ENCODE results near the gene MRNIP.
"Not testable (repeated sequence)": the region's sequence is repeated elsewhere in the genome, so short reads cannot be mapped to it uniquely, and the experiment has no call there.

MRNIP gene

DNA sequence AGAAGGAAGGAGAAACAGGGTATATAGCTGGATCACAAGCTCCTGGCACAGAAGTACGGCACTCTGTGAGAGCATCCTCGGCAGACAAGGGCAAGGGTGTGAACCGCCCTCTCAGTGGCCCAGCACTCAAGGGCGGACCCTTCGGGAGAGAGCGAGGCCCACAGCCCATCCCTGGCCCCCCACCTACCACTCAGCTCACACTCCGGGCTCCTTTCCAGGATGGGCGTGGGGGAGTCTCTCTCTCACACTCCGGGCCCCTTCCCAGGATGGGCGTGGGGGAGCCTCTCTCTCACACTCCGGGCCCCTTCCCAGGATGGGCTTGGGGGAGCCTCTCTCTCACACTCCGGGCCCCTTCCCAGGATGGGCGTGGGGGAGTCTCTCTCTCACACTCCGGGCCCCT is 12.9 kb upstream of the MRNIP start:
- DNase-seq (ENCODE audit: low read depth): not testable (repeated sequence)

DNA sequence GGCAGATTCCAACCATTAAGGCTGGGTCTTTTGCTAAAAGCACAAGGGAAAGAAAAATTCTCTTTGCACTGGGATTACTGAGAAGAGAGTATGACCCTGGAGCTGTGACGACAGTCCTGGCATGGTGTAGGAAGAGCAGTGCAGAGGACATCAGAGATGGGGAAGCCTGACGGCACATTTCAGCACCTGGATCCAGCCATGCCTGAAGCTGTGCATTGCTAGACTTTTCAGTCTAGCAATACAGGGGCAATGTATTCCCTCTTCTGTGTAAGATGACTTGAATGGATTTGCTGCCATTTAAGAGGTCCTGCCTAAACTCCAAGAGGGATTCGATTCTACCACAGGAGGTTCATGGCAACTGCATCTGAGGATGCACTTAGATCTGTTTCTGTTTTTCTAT is 12.3 kb upstream of the MRNIP start:
- no peak for DNase-seq (ENCODE audit: low read depth)

DNA sequence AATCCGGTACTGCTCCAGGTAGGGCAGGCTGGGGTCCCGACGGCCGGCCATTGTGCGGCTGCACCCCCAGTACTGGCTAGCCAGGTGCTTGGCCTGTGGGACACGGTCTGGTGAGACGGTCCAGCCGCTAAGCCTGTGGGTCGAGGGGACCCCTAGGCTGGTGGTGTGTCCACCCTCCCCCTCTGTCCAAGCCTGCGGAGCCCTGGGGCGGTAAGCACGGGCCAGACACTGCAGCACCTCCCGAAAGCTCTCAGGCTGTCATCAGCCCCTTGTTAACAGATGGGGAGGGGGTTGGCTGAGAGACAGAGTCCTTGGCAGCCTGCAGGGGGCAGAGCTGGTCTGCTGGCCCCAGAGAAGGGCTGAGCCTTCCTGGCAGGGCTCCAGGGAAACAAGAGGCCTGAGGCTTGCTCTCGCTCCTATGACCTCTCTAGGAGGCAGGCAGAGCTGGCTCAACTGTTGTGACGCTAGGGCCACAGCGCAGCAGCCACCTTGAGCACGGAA is 11.8 kb upstream of the MRNIP start:
- no peak for DNase-seq (ENCODE audit: low read depth)

DNA sequence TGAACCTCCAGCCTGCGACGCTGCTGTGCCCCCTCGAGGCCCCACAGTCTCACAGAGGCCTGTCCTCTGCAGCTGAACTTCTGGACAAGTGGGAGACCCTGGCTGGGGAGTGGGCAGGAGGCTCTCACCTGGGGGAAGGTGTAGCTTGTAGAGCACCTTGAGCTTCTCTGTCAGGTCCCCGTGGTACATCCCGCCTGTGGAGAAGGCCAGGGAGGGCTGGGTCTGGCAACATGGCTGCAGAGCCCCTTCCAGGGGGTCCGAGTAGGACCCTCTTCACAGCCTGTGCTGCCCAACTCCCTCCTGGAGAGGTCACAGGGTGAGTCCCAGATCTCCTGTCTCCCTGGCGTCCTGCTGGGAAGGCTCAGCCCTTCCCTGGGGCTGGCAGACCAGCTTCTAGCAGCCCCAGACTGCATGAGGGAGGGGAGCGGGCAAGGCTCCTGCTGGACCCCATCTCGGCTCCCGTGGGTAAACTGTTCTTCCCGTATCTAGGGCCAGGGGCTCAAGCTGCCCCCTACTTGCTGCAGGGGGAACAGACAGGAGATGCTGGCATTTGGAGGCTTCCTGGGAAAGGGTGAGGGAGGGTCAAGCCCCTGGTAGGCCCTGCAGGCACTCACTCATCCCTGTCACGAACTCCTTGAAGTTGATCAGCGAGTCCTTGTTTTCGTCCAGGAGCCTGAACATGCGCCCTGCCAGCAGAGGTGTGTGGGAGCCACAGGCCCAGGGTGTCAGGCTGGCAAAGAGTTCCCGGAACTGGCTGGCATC is 11.2 kb upstream of the MRNIP start:
- no peak for DNase-seq (ENCODE audit: low read depth)

DNA sequence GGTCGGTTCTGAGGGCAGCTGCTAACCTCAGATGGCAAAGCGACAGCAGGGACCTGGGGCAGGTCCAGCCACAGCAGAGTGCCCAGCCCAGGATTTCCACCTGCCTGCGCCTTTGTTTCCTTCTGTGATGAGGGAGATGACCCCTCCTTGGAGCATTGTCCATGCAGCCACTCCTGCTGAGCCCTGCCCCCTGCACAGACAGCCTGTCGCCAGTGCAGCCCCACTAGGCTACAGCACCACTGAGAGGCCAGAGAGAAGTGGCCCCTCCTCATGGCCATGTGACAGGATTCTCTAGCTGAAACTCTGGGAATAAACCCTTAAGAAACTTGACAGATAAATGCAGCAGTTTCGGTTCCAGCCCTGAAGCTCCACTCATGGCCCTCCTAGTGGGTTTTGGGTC is 10.5 kb upstream of the MRNIP start:
- no peak for DNase-seq (ENCODE audit: low read depth)

DNA sequence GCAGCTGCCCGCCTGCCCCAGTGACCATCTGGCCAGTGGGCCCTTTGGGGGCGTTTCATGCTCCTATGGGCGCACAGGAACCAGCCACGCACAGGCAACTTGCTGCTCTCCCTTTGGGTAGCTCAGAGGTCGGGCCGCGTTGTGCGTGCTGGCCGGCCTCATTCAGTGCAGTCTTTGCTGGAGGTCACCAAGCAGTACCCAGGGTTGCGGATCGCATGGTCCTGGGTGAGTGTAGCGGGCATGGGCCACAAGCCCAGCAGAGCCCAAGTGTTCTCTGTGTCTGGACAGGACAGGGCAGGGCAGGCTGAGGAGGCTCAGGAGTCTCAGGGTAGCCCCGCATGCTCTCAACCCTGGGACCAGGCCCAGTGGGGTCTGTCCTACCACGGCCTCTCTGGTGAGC is 9.9 kb upstream of the MRNIP start:
- DNase-seq (ENCODE audit: low read depth): no peak

DNA sequence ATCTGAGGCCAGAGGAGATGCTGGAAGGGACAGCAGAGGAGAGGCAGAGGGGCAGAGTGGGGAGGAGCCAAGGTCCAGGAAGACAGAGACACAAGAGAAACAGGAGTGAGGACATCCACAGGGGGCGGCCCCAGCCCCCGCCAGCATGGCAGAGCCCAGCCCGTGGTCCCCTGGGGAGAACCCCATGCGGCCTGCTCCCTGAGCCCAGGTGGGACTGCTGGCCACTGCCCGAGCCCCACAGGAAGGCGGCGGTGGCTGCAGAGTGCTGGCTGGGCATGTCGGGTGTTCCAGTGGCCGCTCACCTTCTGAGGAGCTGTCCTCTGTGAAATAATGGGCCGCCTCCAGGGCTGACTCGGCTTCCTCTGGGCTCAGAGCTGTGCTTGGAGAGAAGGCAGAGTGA is 8.9 kb upstream of the MRNIP start:
- no peak for DNase-seq (ENCODE audit: low read depth)

DNA sequence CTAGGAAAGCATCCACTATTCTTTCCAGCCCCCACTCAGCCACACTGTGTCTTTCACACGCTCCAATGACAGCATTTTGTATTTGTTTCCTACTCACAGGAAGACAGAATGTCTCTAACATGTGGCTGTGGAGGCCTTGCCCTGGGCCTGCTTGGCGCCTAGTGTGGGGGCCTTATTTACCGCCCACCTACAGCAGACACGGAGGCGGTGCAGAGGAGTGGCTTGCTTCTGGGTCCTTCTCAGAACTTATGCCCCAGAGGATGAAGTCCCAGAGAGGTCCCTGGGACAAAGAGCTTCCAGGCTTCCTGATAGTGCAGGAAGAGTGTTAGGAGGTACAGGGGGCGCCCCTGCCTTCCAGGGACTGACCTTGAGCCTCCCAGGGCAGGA is 8.5 kb upstream of the MRNIP start:
- DNase-seq (ENCODE audit: low read depth): no peak

DNA sequence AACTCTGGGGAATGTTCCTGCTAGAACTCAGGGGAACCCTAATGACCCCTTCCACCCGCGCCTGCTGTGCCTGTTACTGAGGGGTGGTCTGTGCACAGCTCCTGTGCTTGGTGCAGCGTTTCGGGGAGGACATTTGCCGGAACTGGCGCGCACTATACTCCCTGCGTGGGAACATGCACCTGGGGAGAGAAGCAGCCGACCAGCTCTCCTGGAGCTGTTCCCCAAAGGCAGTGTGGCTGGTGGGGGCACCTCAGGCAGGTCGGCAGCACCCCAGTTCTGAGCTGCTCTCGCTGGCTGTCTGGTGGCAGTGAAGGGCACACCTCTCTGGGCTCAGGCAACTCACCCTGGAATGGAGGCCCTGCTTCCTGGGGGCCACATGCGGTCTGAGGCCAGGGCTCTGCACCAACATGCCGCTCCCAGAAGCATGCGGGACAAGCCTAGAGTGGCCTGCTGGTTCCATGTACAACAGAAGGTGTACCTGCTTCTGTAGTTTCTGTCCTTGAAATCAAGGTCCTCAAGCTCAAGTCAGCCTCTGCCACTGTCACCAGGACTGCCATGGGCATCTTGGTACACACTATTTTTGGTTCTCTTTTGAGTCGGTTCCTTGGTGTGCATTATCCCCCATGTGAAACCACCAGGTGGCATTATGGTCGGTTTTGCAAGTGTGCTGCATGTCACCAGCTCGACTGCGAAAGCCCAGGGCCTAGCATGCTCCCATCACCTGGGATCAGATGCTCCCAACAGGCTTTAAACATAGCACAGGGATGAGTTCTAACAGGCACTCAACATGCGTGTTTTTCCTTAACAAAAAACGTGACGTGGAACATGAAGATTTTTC is 7.8 kb upstream of the MRNIP start:
- DNase-seq (ENCODE audit: low read depth): no peak

DNA sequence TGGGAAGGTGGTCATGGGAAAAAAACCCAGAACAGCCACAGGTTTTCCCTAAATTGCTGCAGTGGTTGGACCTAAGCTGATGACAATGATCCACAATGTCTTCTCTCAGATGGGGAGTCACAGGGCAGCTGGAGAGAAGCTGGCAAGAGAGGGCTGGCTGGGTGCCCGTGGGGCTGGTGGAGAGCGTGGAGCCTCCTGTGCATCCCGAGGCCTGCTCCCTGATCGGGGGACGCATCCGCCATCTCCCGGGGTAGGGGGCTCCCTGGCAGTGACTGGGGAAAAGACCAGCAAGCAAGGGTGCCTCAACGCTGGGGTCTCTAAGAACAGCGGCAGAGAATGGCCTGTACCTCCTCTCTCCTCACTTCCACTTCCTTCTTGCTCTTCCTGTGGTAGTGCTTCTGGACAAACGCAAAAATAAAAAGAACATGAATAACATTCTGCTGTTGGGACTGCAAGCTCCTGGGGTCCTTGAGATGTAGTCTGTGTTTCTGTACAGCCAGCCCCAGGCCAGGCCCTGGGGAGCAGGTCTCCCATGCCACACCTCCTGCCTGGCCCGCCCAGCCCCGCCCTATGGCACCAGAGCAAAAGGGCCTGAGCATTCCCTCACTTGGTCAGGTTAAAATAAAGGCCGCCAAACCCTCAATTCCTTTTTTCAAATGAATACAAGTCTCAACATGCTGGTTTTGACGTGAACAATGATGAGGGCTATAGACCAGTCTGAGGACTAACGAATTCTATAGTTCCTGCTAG is 7.0 kb upstream of the MRNIP start:
- no peak for DNase-seq (ENCODE audit: low read depth)

DNA sequence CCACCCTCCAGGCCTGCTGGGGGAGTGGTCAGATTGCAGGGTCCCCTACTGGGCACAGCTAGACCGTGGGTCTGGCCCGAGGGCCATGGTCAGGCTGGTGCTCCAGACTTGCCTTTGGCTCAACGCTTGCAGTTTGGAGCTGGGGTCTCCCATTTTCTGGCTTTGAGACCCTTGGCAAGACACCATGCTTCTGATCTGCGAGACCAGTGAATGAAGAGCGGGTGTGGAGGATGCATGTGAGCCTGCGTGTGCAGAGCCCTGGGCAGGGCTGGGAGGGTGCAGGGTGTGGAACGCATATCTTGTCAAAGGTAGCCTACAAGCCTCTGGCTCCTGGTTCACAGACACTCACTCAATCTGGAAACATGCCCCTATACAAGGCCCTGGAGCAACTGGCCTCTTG is 6.1 kb upstream of the MRNIP start:
- no peak for DNase-seq (ENCODE audit: low read depth)

DNA sequence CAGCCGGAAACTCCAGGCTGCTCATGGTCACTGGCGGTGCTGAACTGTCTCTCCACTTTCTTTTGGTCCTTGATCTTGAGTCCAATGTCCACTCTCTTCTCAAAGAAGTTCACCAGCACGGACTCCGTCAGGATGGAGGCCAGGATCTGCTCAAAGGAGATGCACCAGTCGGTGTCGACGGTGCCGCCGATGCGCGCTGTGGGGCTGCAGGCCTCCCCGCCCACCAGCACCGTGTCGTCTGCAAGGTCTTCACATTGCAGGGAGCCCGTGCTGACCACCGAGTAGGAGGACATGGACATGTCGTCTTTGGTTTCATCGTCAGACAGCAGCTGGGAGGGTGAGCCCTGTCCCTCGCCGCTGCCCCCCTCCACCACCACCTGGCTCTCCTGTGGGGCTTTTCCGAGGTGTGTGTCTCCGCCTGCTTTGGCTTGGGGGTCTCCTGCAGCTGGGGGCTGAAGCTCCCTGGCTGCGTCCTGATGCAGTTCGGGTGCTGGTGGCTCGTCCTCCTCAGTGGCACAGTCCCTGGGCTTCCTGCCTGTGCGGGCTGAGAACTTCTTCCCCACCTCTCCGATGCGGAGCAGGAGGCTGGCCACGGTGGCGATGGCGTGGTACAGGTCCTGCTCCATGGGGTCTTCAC is 5.0 kb upstream of the MRNIP start:
- DNase-seq (ENCODE audit: low read depth): no peak

DNA sequence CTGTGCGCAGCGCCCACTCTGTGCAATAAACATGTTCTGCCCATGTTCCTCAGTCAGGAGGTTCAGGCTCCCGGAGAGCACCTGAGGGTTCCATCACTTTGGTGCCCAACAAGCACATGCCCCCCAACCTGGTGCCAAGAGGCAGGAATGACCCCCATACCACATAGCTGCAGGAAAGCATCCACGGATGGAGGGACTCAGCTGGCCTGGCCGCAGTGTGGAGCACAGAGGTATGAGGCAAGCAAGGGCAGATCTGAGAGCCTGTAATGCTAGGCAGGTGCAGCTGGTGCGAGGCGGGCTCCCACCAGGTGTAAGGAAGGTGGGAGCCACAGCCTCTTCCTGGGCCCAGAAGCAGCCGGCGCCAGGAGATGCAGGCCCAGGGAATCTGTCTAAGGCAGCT is 4.3 kb upstream of the MRNIP start:
- no peak for DNase-seq (ENCODE audit: low read depth)

DNA sequence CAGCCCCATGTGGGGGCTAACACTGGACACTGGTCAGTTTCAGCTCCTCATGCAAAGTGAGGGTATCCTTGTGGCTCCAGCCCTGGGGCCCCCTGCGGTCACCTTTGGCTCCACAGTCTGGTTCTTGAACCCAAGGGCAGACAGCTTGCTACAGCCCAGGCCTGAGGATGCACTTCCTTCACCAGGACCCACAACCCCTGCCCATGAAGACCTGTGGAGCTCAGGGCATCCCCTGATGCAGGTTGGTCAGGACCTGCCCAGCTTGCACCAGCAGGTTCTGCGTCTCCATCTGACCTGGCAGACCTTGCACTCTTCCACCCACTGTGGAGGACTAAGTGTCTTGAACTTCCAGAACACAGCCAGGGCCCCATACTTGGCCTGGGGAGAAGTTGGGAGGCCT is 3.7 kb upstream of the MRNIP start:
- no peak for DNase-seq (ENCODE audit: low read depth)

DNA sequence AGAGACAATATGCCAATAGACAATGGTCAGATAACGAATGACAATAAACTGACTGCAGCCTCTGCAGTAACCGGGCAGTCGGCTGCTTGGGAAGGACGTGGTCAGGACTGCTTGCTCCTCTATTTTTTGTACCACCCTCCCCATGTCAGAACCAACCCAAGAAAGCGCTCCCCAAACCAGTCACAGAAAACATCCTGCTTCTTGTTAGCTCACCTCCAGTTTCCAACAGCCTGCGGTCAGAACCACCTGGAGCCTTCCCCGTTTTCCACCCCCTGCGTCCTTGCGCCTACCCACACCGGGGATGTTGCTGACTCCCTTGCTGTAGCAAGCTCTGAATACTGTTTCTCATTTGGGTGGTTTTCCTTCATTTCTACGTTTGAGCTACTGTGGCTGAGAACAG is 1.7 kb upstream of the MRNIP start:
- no peak for DNase-seq (ENCODE audit: low read depth)

DNA sequence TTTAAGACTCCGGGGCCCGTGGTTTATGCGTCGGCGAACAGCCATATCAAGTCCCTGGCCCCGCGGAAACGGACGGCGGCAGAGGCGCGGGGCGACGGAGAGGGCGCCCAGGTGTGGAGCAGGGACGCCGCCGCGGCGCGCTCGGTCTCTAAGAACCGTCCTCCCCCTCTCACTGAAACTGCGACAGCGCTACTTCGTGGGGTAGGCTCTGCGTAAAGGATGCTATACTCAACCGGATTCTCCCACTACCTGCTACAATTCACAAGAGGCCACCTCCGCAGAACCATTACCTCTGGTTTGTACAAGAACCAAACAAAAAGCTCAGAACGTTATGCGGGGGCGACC is 404 bp downstream of the MRNIP start:
- peak; percentile 13 for DNase-seq (ENCODE audit: low read depth)

DNA sequence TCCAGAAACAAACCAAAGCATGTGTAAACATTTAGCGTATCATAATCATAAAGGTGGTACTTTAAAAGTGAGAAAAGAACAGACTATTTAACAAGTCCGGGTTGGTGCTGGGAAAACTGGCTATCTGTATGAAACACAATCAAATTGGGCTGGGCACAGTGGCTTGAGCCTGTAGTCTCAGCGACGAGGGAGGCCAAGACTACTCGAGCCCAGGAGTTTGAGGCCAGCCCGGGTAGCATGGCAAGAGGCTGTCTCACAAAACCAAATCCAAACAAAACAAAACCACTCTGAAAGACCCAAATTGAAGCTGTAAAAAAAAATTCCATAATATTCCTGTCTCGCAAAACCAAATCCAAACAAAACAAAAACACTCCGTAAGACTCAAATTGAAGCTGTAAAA is 4.3 kb downstream of the MRNIP start:
- DNase-seq (ENCODE audit: low read depth): no peak

DNA sequence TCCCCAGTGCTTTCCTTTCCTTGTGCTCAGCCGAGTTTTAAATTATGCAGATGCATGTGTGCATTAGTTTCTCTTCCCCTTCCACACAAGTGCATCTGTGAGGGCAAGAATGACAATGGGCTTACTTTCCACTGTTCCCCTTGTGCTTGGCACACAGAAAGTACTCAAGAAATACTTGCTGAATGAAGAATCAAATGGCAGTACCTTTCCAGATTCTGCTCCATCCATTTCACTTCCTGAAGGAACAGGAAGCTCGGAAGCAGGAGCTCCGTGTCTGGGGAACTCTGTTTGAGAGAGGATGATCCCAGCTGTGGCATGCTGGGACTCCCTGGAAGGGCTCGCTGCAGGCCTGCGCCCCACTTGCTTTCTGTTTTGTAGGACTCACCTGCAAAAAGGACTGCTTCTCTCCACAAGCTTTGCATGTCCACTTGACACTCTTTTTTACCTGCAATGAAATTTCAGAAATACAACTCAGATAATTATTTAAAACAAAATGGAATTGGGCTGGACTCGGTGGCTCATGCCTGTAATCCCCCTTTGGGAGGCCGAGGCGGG is 5.5 kb downstream of the MRNIP start:
- DNase-seq (ENCODE audit: low read depth): no peak

DNA sequence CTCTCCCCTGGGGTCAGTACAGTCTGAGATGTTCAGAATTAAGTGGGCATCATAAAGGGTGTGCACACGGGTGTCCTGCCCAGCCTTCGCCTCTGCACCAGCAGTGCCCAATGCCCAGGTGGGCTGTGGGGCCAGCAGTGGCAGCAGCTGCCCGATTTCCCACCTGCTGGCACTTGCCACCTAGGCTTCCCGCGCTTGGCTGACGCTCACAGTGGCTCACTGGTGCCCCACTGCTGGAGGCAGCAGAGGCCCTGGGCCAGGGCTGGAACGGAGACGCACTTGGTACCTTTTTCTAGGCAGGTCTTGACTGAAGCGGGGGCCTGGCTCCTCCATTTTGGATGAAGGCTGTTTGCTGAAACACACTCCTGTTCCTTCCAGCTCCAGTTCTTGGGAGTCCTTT is 17.0 kb downstream of the MRNIP start:
- no peak for DNase-seq (ENCODE audit: low read depth)

DNA sequence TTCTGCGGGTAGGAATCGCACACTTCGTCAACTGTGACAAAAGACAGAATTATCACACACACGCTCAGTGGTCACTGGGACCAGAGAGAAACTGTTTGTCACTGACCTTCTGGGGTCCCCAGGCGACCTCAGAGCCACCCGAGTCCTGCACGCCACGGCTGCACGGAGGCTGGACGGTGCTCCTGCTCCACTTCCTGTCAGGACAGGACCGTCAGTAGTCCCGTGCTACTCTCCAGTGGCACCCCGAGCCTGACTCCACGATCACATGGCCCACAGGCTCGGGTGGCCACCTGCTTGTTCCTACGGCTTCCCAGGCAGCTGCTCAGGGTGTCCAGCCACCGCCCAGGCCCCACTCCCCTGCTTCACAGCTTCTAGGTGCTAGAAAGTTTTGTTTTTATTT is 17.9 kb downstream of the MRNIP start:
- DNase-seq (ENCODE audit: low read depth): no peak

DNA sequence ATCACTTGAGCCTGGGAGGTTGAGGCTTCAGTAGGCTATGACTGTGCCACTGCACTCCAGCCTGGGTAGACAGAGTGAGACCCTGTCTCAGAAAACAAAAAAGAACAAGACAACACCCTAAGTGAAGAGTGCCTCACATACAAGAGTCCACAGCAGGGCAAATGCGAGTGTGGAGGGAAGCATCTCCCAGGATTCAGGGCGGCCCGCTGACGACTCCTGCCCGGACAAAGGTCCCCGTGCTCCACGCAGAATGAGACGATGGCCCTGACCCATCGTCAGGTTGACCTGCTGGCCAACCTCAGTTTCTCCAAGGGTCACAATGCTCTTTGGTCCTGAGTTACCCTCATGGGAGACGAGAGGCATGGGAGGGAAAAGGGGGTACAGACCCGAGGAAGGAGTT is 18.3 kb downstream of the MRNIP start:
- DNase-seq (ENCODE audit: low read depth): no peak

Data from T-helper 22 cell (primary cell).